Naive thymus-derived CD4-positive, alpha-beta T cell (primary cell): ENCODE results near the gene ZNF629. TPM values are rescaled to one million over a fixed set of nuclear protein-coding genes. Genes with fewer than 3 reads are reported as not detected.

Source experiments
- ATAC-seq: fragments of 150-1000 bp; cut with Tn5 transposase; 2 replicates; pipeline ENCODE4 v1.10.0; 2021; ENCODE audit warnings: mild to moderate bottlenecking, moderate library complexity
- CTCF ChIA-PET: fragments of 350-600 bp; sonication (Branson Sonifier 250); formaldehyde crosslinking; loops from one replicate; lab custom pipeline; 2021; ENCODE audit warnings: antibody characterized with exemption; lab: Charles Lee
- POLR2A ChIA-PET: fragments of 350-600 bp; sonication (Branson Sonifier 250); formaldehyde crosslinking; loops from one replicate; lab custom pipeline; 2021; ENCODE audit warnings: antibody characterized with exemption, inconsistent platforms; lab: Charles Lee
- DNase-seq, 9 donors: peaks; one replicate each; pipeline versions ENCODE4 v3.0.0 to v3.0.0-alpha.2; 2020 to 2022; ENCODE audit warnings: mixed read lengths in 1 of 9
- H3K27ac ChIP-seq: one replicate; pipeline ENCODE4 v1.7.0; 2013; ENCODE audit warnings: mild to moderate bottlenecking, low read depth, low read length, moderate library complexity
- H3K27me3 ChIP-seq, 2 donors: one replicate each; pipeline ENCODE4 v1.7.0; 2013; ENCODE audit warnings: low read length in 2 of 2, mild to moderate bottlenecking in 2 of 2, moderate library complexity in 2 of 2; ENCODE audit not compliant: control insufficient read depth in 2 of 2, insufficient read depth in 2 of 2
- H3K36me3 ChIP-seq, 3 experiments: 1 replicate in 2 of 3; 2 replicates in 1 of 3; pipeline ENCODE4 v1.7.0; 2013; ENCODE audit warnings: low read length in 3 of 3, mild to moderate bottlenecking in 3 of 3, moderate library complexity in 1 of 3; ENCODE audit not compliant: insufficient read depth in 3 of 3, control insufficient read depth in 2 of 3
- H3K4me1 ChIP-seq, 2 donors: one replicate each; pipeline ENCODE4 v1.7.0; 2013; ENCODE audit warnings: low read length in 2 of 2, mild to moderate bottlenecking in 2 of 2, moderate library complexity in 1 of 2; ENCODE audit not compliant: control insufficient read depth in 2 of 2, insufficient read depth in 2 of 2
- H3K4me3 ChIP-seq: 2 replicates; pipeline ENCODE4 v1.7.0; 2013; ENCODE audit warnings: mild to moderate bottlenecking, low read length
- H3K9me3 ChIP-seq, 3 experiments: 1 replicate in 2 of 3; 2 replicates in 1 of 3; pipeline ENCODE4 v1.7.0; 2013; ENCODE audit warnings: low read length in 3 of 3; ENCODE audit not compliant: control insufficient read depth in 2 of 3
- H3K27ac Mint-ChIP-seq, 9 donors: one replicate each; pipeline ENCODE4 v1.8.0; 2020 to 2022; ENCODE audit warnings: mixed read lengths in 9 of 9, mild to moderate bottlenecking in 8 of 9, moderate library complexity in 5 of 9, inconsistent platforms in 2 of 9
- H3K27me3 Mint-ChIP-seq, 5 donors: one replicate each; pipeline ENCODE4 v1.8.0; 2021 to 2022; ENCODE audit warnings: mixed read lengths in 5 of 5, mild to moderate bottlenecking in 1 of 5
- H3K36me3 Mint-ChIP-seq, 5 donors: one replicate each; pipeline ENCODE4 v1.8.0; 2020 to 2022; ENCODE audit warnings: mixed read lengths in 5 of 5, mild to moderate bottlenecking in 3 of 5, inconsistent platforms in 1 of 5
- H3K4me1 Mint-ChIP-seq, 7 donors: one replicate each; pipeline ENCODE4 v1.8.0; 2020 to 2022; ENCODE audit warnings: mixed read lengths in 7 of 7, mild to moderate bottlenecking in 3 of 7, inconsistent platforms in 1 of 7
- H3K4me3 Mint-ChIP-seq, 10 donors: one replicate each; pipeline ENCODE4 v1.8.0; 2020 to 2022; ENCODE audit warnings: mild to moderate bottlenecking in 10 of 10, mixed read lengths in 10 of 10, moderate library complexity in 6 of 10, inconsistent platforms in 2 of 10
- H3K9me3 Mint-ChIP-seq, 11 donors: one replicate each; pipeline ENCODE4 v1.8.0; 2020 to 2022; ENCODE audit warnings: mixed read lengths in 11 of 11, mild to moderate bottlenecking in 4 of 11, inconsistent platforms in 1 of 11, moderate library complexity in 1 of 11
- intact Hi-C, 2 donors: fragments of 100-400 bp; cut with micrococcal nuclease; formaldehyde crosslinking; loops; one replicate each; pipeline ENCODE4 v1.15.1; 2023
- polyA plus RNA-seq, 2 donors: library from polyadenylated mRNA; unstranded; fragments of 300-500 nt; fragmentation: Illumina TruSeq; gene quantifications; one replicate each; pipeline ENCODE4 v1.2.3, GENCODE V29; 2021
- total RNA-seq, 6 experiments: library from RNA in 5 of 6; stranded (reverse) in 5 of 6; gene quantifications; 1 replicate in 5 of 6; 2 replicates in 1 of 6; pipeline ENCODE4 v1.2.3 and lab custom pipeline; 2021 to 2026

ZNF629 gene
- total and polyA plus RNA-seq, 7 experiments from 2014 or later = 0.66 to 11.1 (median 3.1) TPM

DNA sequence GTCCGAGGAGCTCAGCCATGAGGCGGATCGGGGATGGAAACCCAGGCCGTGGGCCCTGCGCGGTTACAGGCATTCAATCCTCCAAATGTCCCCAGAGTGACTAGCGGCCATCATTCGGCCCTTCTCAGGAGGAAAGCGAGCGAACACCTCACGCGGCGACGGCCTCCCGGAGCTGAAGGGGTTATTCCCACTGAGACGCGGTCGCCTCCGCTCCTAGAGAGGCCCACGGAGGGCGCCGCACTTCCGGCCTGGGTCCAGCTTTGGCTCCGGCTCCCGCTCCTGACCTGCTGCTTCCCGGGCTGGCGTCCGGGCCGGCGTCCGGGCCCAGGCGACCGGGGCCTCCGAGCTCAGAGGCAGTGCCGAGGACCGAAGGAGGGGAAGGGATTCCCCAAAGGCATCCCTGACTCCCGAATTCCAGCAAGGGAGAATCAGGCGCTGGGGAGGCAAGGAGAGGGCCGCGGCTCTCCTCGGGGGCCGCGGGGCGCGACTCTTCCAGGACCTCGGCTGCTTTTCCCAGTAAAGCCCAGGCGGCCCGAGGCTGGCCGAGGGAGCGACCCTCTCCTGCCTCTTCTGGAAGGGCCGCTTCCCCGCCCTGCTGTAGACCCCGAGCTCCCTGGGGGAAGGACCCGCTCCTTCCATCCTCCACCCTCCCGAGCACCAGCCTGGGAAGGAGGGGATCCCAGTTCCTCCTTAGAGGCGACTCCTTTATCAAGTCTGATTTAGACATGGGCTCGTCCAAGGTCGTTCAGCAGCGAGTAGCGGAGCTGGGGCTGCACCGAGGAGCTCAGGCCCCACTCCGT lies 18.6 kb upstream of the ZNF629 start:
- peak; percentile 32 to 63 (median 52) for DNase-seq
- ATAC-seq = peak; percentile 92
- H3K4me1 Mint-ChIP-seq = peaks cover 14 to 31% (median 22%) of the 10 kb centered on the region in 7 donors
- no peaks in the 10 kb centered on the region for H3K9me3 Mint-ChIP-seq
- intact Hi-C loops = loop anchor here (1.0 kb wide), 4 partner anchors 9 to 116 kb away; partner anchors contain the start of gene ZNF629 (in 1 of the 2)
- ChIA-PET CTCF (interaction anchor here (0.9 to 2.2 kb wide), 5 partner anchors 9 to 117 kb away, joined by 3 to 6 read pairs (median 3); partner anchors contain the start of gene ZNF629), POLR2A (interaction anchor here (0.5 to 3.3 kb wide), 24 partner anchors 8 to 374 kb away, joined by 3 to 39 read pairs (median 4); partner anchors contain the start of genes CTF1, FUS, PHKG2 and ZNF629)
- Histone ChIP-seq H3K4me1 (peaks cover 7 to 10% of the 10 kb centered on the region in 2 donors), H3K36me3 (peaks cover 0 to 5% (median 0%) of the 10 kb centered on the region in 3 experiments), H3K27me3 (no peaks in the 10 kb centered on the region), H3K4me3 (peak overlapping the region; percentile 86), H3K9me3 (no peaks in the 10 kb centered on the region), H3K27ac (peak overlapping the region; percentile 76)
- H3K27ac Mint-ChIP-seq = peak overlapping the region in 8 of 9 donors; percentile 61 to 94 (median 82)
- H3K27me3 Mint-ChIP-seq = peaks cover 0 to 24% (median 0%) of the 10 kb centered on the region in 5 donors
- peak overlapping the region; percentile 79 to 99 (median 90) for H3K4me3 Mint-ChIP-seq
- H3K36me3 Mint-ChIP-seq = peaks cover 0 to 7% (median 0%) of the 10 kb centered on the region in 5 donors

DNA sequence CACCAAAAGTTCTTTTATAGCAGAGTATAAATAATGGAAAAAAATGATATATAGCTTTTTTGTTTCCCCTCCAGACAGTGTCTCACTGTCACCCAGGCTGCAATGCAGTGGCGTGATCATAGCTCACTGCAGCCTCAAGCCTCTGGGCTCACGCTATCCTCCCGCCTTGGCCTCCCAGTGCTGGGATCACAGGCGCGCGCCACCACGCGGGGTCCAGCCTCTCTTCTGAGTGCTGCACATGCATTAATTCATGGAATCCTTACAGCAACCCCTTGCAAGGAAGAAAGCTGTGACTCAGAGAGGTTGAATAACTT lies 18.0 kb upstream of the ZNF629 start:
- Histone ChIP-seq H3K27ac (peak overlapping the region; percentile 76), H3K27me3 (no peaks in the 10 kb centered on the region), H3K9me3 (no peaks in the 10 kb centered on the region), H3K4me3 (peak overlapping the region; percentile 86), H3K4me1 (peaks cover 7 to 10% of the 10 kb centered on the region in 2 donors), H3K36me3 (peaks cover 0 to 5% (median 0%) of the 10 kb centered on the region in 3 experiments)
- Mint-ChIP-seq H3K9me3 (no peaks in the 10 kb centered on the region), H3K4me3 (peak overlapping the region; percentile 79 to 99 (median 90)), H3K27me3 (peaks cover 0 to 24% (median 0%) of the 10 kb centered on the region in 5 donors), H3K4me1 (peaks cover 14 to 31% (median 22%) of the 10 kb centered on the region in 7 donors), H3K27ac (peak overlapping the region in 8 of 9 donors; percentile 28 to 94 (median 80)), H3K36me3 (peaks cover 0 to 7% (median 0%) of the 10 kb centered on the region in 5 donors)
- peak; percentile 15 for ATAC-seq
- intact Hi-C loops = loop anchor here in 1 of 2 donors (1.0 kb wide), 4 partner anchors 9 to 116 kb away; partner anchors contain the start of gene ZNF629
- DNase-seq = peak in 3 of 9 donors; percentile 6 to 27 (median 26)
- CTCF ChIA-PET = interaction anchor here (0.9 to 2.2 kb wide), 4 partner anchors 10 to 117 kb away, joined by 3 to 6 read pairs (median 4); partner anchors contain the start of gene ZNF629
- POLR2A ChIA-PET = interaction anchor here (0.5 to 3.3 kb wide), 18 partner anchors 9 to 375 kb away, joined by 3 to 39 read pairs (median 4); partner anchors contain the start of genes CTF1, FUS, PHKG2 and ZNF629

DNA sequence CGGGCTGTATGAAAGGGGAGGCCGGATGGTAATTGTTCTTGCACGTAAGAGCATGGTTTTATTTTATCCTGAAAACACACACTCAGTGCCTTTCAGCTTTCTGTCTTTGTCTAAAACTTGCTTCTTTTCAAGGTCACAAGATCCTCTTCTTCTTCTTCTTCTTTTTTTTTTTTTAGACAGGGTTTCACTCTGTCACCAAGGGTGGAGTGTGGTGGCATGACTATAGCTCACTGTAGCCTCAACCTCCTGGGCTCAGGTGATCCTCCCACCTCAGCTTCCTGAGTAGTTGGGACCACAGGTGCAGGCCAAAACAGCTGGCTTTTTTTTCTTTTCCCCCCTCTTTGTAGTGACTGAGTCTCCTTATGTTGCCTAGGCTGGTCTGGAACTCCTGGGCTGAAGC lies 15.9 kb upstream of the ZNF629 start:
- POLR2A ChIA-PET = interaction anchor here (0.7 to 1.2 kb wide), 4 partner anchors 16 to 73 kb away, joined by 3 to 4 read pairs (median 3); partner anchors contain the start of gene ZNF629
- no peak for ATAC-seq
- H3K36me3 ChIP-seq = peaks cover 0 to 5% (median 0%) of the 10 kb centered on the region in 3 experiments

DNA sequence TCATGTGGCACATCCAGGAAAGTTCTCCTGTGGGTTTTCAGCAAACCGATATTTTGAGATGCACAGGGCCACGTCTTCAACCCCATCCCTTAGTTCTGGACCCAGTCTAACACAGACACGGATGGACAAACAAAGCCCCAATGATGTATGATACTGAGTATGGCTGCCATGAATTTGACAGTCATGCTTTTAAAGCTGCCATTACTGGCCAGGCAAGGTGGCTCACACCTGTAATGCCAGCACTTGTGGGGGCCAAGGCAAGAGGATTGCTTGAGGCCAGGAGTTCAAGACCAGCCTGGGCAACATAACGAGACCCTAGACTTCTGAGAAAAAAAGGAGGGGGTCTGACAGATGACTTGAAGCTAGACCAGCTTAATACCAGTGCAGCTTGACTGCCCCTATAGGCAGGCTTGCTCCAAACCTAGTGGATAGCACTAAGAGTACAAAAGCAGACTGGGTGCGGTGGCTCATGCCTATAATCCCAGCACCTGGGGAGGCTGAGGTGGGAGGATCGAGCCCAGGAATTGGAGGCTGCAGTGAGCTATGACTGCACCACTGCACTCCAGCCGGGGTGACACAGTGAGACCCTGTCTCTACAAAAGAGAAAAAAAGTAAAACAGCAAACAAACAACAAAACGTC lies 10.8 kb upstream of the ZNF629 start:
- POLR2A ChIA-PET = interaction anchor here (0.6 to 1.7 kb wide), 3 partner anchors 9 to 662 kb away, joined by 3 to 6 read pairs (median 4); partner anchors contain the start of gene PHKG2
- H3K36me3 ChIP-seq = no peaks in the 10 kb centered on the region
- no peak for DNase-seq

More for the DNA sequence above, 15.9 kb upstream of the ZNF629 start:
- Mint-ChIP-seq H3K9me3 (no peaks in the 10 kb centered on the region), H3K4me3 (peak overlapping the region in 3 of 10 donors; percentile 7 to 65 (median 57)), H3K27ac (peak overlapping the region in 1 of 9 donors; percentile 18), H3K27me3 (peaks cover 0 to 17% (median 0%) of the 10 kb centered on the region in 5 donors), H3K36me3 (peaks cover 0 to 7% (median 0%) of the 10 kb centered on the region in 5 donors), H3K4me1 (peaks cover 14 to 31% (median 22%) of the 10 kb centered on the region in 7 donors)
- H3K27me3 ChIP-seq = no peaks in the 10 kb centered on the region
- no peak overlapping the region for H3K4me3 ChIP-seq
- CTCF ChIA-PET = interaction anchor here (0.7 kb wide), 1 partner anchor 8 kb away, joined by 3 read pairs; no protein-coding TSS in a partner anchor
- DNase-seq = no peak
- no peaks in the 10 kb centered on the region for H3K9me3 ChIP-seq
- H3K4me1 ChIP-seq = peaks cover 7 to 10% of the 10 kb centered on the region in 2 donors
- intact Hi-C loops = no loop called here
- H3K27ac ChIP-seq = no peak overlapping the region

DNA sequence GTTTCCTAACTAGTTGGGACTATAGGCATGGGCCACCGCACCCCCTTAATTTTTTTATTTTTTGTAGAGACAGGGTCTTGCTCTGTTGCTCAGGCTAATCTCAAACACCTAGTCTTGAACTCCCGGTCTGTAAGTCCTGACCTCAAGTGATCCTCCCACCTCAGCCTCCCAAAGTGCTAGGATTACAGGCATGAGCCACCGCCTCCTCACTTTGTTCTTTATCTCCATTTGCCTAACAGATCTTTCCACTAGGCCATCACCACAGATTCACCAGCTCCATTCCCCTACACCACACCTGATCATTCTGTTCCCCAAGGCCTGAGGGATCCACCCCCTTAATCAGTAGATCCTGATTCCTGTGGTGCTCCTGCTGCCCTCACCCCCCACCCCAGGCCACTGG lies 7.6 kb upstream of the ZNF629 start:
- H3K27me3 ChIP-seq = no peaks in the 10 kb centered on the region
- no peaks in the 10 kb centered on the region for H3K9me3 Mint-ChIP-seq
- no peak for ATAC-seq
- H3K4me3 Mint-ChIP-seq = no peak overlapping the region
- H3K27ac ChIP-seq = no peak overlapping the region
- no peaks in the 10 kb centered on the region for H3K36me3 ChIP-seq
- H3K4me1 Mint-ChIP-seq = no peaks in the 10 kb centered on the region
- no peak for DNase-seq
- no peaks in the 10 kb centered on the region for H3K9me3 ChIP-seq
- H3K27me3 Mint-ChIP-seq = peaks cover 0 to 1% (median 0%) of the 10 kb centered on the region in 5 donors
- H3K36me3 Mint-ChIP-seq = no peaks in the 10 kb centered on the region
- intact Hi-C loops = no loop called here
- ChIA-PET POLR2A (no interaction called here), CTCF (interaction anchor here (0.6 kb wide), 2 partner anchors 8 to 44 kb away, joined by 3 to 4 read pairs; no protein-coding TSS in a partner anchor)
- H3K4me1 ChIP-seq = no peaks in the 10 kb centered on the region
- no peak overlapping the region for H3K27ac Mint-ChIP-seq
- no peak overlapping the region for H3K4me3 ChIP-seq

More for the DNA sequence above, 10.8 kb upstream of the ZNF629 start:
- Mint-ChIP-seq H3K4me1 (peaks cover 0 to 4% (median 0%) of the 10 kb centered on the region in 7 donors), H3K27me3 (no peaks in the 10 kb centered on the region), H3K27ac (no peak overlapping the region), H3K36me3 (no peaks in the 10 kb centered on the region), H3K4me3 (no peak overlapping the region), H3K9me3 (no peaks in the 10 kb centered on the region)
- Histone ChIP-seq H3K27me3 (no peaks in the 10 kb centered on the region), H3K4me3 (no peak overlapping the region), H3K27ac (no peak overlapping the region), H3K4me1 (no peaks in the 10 kb centered on the region), H3K9me3 (no peaks in the 10 kb centered on the region)
- no peak for ATAC-seq
- intact Hi-C loops = no loop called here
- CTCF ChIA-PET = no interaction called here

DNA sequence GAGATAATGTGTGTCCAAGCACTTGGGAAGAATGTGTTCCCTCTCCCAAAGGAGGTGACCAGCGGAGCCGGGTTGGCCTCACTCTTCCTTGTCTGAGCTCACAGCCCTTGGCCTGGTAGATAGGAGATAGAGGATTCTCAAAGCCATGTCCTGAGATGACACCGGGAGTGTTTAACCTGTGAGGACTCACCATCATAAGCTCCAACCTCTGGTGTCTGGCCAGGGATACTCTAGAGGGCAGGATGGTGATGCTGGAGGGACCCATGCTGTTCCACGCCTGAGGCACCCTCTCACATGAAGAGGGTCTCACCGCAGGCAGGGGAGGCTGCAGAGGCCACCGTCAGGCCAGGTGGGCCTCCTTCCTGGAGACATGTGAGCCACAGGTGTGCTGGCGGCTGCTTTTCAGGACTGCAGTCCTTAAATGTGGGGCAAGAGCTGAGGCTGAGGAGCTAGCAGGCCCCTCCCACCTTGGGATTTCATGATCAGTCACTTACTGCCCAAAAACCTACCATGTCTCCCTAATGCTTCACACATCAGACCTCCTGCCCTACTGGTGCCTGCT lies 6.6 kb upstream of the ZNF629 start:
- ChIA-PET POLR2A (interaction anchor here (0.6 to 0.9 kb wide), 2 partner anchors 12 to 201 kb away, joined by 3 read pairs; no protein-coding TSS in a partner anchor), CTCF (no interaction called here)
- Mint-ChIP-seq H3K27ac (no peak overlapping the region), H3K36me3 (no peaks in the 10 kb centered on the region), H3K4me1 (no peaks in the 10 kb centered on the region), H3K9me3 (no peaks in the 10 kb centered on the region), H3K27me3 (peaks cover 0 to 7% (median 0%) of the 10 kb centered on the region in 5 donors), H3K4me3 (no peak overlapping the region)
- Histone ChIP-seq H3K36me3 (no peaks in the 10 kb centered on the region), H3K4me1 (no peaks in the 10 kb centered on the region), H3K9me3 (no peaks in the 10 kb centered on the region), H3K27ac (no peak overlapping the region), H3K27me3 (no peaks in the 10 kb centered on the region), H3K4me3 (no peak overlapping the region)
- intact Hi-C loops = no loop called here
- DNase-seq (no peak), ATAC-seq (no peak)
